ENCODE measurements around the gene OCA2.
"Not testable (repeated sequence)": the region's sequence is repeated elsewhere in the genome, so short reads cannot be mapped to it uniquely, and the experiment has no call there.

- not testable (repeated sequence) for TF ChIP-seq CTCF (IDR thresholded peaks at IDR 0.05); POLR2A (IDR thresholded peaks at IDR 0.05); POLR2AphosphoS5 (IDR thresholded peaks at IDR 0.05; ENCODE audit: insufficient read depth in 1 of 2, low read depth in 1 of 2)
Observed at GRCh38 chr15:27952593-27952992, 146.5 kb downstream of the OCA2 start.

Measured in vagina (tissue), 2 donors.